Neural cell (in vitro differentiated cells): ENCODE data around the gene APBA1.

Experiments used
- CTCF ChIP-seq: fragments of 450-650 bp; IDR thresholded peaks from 2 replicates; pipeline ENCODE4 v1.5.1; 2014; ENCODE audit warnings: antibody characterized with exemption, mild to moderate bottlenecking, moderate library complexity; ENCODE audit not compliant: poor library complexity, severe bottlenecking
- EZH2 ChIP-seq: fragments of 200-600, 300-800 bp; shearing (Covaris generic), sonication (generic); IDR thresholded peaks from 2 replicates; pipeline ENCODE4 v1.6.1; 2014; ENCODE audit warnings: antibody characterized with exemption, low read length, borderline replicate concordance, mild to moderate bottlenecking; ENCODE audit not compliant: insufficient read depth, poor library complexity, severe bottlenecking
- MXI1 ChIP-seq: fragments of 450-650 bp; conservative IDR thresholded peaks from 2 replicates; pipeline ENCODE4 v1.6.1; 2014; ENCODE audit warnings: antibody characterized with exemption, mild to moderate bottlenecking; ENCODE audit not compliant: poor library complexity, severe bottlenecking
- POLR2AphosphoS5 ChIP-seq: IDR thresholded peaks from 2 replicates; pipeline ENCODE4 v1.6.1; 2012
- REST ChIP-seq: IDR thresholded peaks from 2 replicates; pipeline ENCODE4 v1.6.1; 2012; ENCODE audit warnings: borderline replicate concordance
- TAF1 ChIP-seq: IDR thresholded peaks from 2 replicates; pipeline ENCODE4 v1.6.1; 2012; ENCODE audit warnings: low read depth

- TF ChIP-seq CTCF (no peak), REST (no peak), POLR2AphosphoS5 (no peak), MXI1 (no peak), TAF1 (no peak), EZH2 (no peak)
Measured at GRCh38 chr9:69446496-69446895, 225.7 kb downstream of the APBA1 start.
